ENCODE results near the gene IRAK1BP1.
A peak's percentile ranks its signal among the peaks of the same experiment; 100 is the strongest.

The IRAK1BP1 gene

GRCh38 chr6:78867370-78868040 is at the start of gene IRAK1BP1:
IRAK1BP1 (plus strand) TSS chr6:78867551; CDS start chr6:78867577, 26 bp downstream.
- Histone ChIP-seq H3K4me3 (ENCODE audit: low read depth in 1 of 2, low read length in 2 of 2) (peak within 1 kb of the TSS; percentile 99), H3K27ac (ENCODE audit: low read depth, low read length) (peak within 1 kb of the TSS; percentile 59), H3K36me3 (ENCODE audit: control insufficient read depth in 1 of 2, insufficient read depth in 2 of 2, low read length in 2 of 2) (no peaks in the 10 kb centered on the region), H3K9ac (ENCODE audit: low read depth in 1 of 2, low read length in 2 of 2) (peak within 1 kb of the TSS; percentile 64 to 90), H3K27me3 (ENCODE audit: control insufficient read depth in 1 of 2, insufficient read depth in 2 of 2, low read length in 2 of 2) (no peaks in the 10 kb centered on the region), H3K4me1 (ENCODE audit: control insufficient read depth in 1 of 2, insufficient read depth in 2 of 2, low read length in 2 of 2) (peaks cover 0 to 4% of the 10 kb centered on the region in 2 donors), H3K9me3 (ENCODE audit: control insufficient read depth in 1 of 2, low read length in 2 of 2) (no peaks in the 10 kb centered on the region)

GRCh38 chr6:78824045-78824444 is 43.3 kb upstream of the IRAK1BP1 start:
- H3K9me3 ChIP-seq (ENCODE audit: control insufficient read depth in 1 of 2, low read length in 2 of 2): no peaks in the 10 kb centered on the region
- H3K4me3 ChIP-seq (ENCODE audit: low read depth in 1 of 2, low read length in 2 of 2): no peak overlapping the region
- no peak overlapping the region for H3K9ac ChIP-seq (ENCODE audit: low read depth in 1 of 2, low read length in 2 of 2)
- no peak overlapping the region for H3K27ac ChIP-seq (ENCODE audit: low read depth, low read length)
- no peaks in the 10 kb centered on the region for H3K27me3 ChIP-seq (ENCODE audit: control insufficient read depth in 1 of 2, insufficient read depth in 2 of 2, low read length in 2 of 2)
- no peaks in the 10 kb centered on the region for H3K36me3 ChIP-seq (ENCODE audit: control insufficient read depth in 1 of 2, insufficient read depth in 2 of 2, low read length in 2 of 2)
- H3K4me1 ChIP-seq (ENCODE audit: control insufficient read depth in 1 of 2, insufficient read depth in 2 of 2, low read length in 2 of 2): no peaks in the 10 kb centered on the region

- H3K9ac ChIP-seq (ENCODE audit: low read depth in 1 of 2, low read length in 2 of 2): no peak overlapping the region
- H3K36me3 ChIP-seq (ENCODE audit: control insufficient read depth in 1 of 2, insufficient read depth in 2 of 2, low read length in 2 of 2): no peaks in the 10 kb centered on the region
- H3K4me1 ChIP-seq (ENCODE audit: control insufficient read depth in 1 of 2, insufficient read depth in 2 of 2, low read length in 2 of 2): peaks cover 9 to 18% of the 10 kb centered on the region in 2 donors
- H3K27me3 ChIP-seq (ENCODE audit: control insufficient read depth in 1 of 2, insufficient read depth in 2 of 2, low read length in 2 of 2): no peaks in the 10 kb centered on the region
- no peak overlapping the region for H3K27ac ChIP-seq (ENCODE audit: low read depth, low read length)
- no peak overlapping the region for H3K4me3 ChIP-seq (ENCODE audit: low read depth in 1 of 2, low read length in 2 of 2)
- H3K9me3 ChIP-seq (ENCODE audit: control insufficient read depth in 1 of 2, low read length in 2 of 2): no peaks in the 10 kb centered on the region
These were observed 37.9 kb upstream of the IRAK1BP1 start for GRCh38 chr6:78829407-78829806.

- Histone ChIP-seq H3K9me3 (ENCODE audit: control insufficient read depth in 1 of 2, low read length in 2 of 2) (no peaks in the 10 kb centered on the region), H3K27ac (ENCODE audit: low read depth, low read length) (no peak overlapping the region), H3K9ac (ENCODE audit: low read depth in 1 of 2, low read length in 2 of 2) (no peak overlapping the region), H3K36me3 (ENCODE audit: control insufficient read depth in 1 of 2, insufficient read depth in 2 of 2, low read length in 2 of 2) (no peaks in the 10 kb centered on the region), H3K27me3 (ENCODE audit: control insufficient read depth in 1 of 2, insufficient read depth in 2 of 2, low read length in 2 of 2) (no peaks in the 10 kb centered on the region), H3K4me3 (ENCODE audit: low read depth in 1 of 2, low read length in 2 of 2) (no peak overlapping the region), H3K4me1 (ENCODE audit: control insufficient read depth in 1 of 2, insufficient read depth in 2 of 2, low read length in 2 of 2) (peaks cover 9 to 18% of the 10 kb centered on the region in 2 donors)
These were observed 36.5 kb upstream of the IRAK1BP1 start for GRCh38 chr6:78830805-78831204.

GRCh38 chr6:78831492-78831891 is 35.9 kb upstream of the IRAK1BP1 start:
- no peaks in the 10 kb centered on the region for H3K9me3 ChIP-seq (ENCODE audit: control insufficient read depth in 1 of 2, low read length in 2 of 2)
- H3K4me1 ChIP-seq (ENCODE audit: control insufficient read depth in 1 of 2, insufficient read depth in 2 of 2, low read length in 2 of 2): peaks cover 12 to 18% of the 10 kb centered on the region in 2 donors
- no peak overlapping the region for H3K9ac ChIP-seq (ENCODE audit: low read depth in 1 of 2, low read length in 2 of 2)
- no peaks in the 10 kb centered on the region for H3K36me3 ChIP-seq (ENCODE audit: control insufficient read depth in 1 of 2, insufficient read depth in 2 of 2, low read length in 2 of 2)
- H3K4me3 ChIP-seq (ENCODE audit: low read depth in 1 of 2, low read length in 2 of 2): no peak overlapping the region
- H3K27me3 ChIP-seq (ENCODE audit: control insufficient read depth in 1 of 2, insufficient read depth in 2 of 2, low read length in 2 of 2): no peaks in the 10 kb centered on the region
- H3K27ac ChIP-seq (ENCODE audit: low read depth, low read length): no peak overlapping the region

- H3K9ac ChIP-seq (ENCODE audit: low read depth in 1 of 2, low read length in 2 of 2): no peak overlapping the region
These were observed 35.1 kb upstream of the IRAK1BP1 start for GRCh38 chr6:78832091-78832808.

GRCh38 chr6:78835817-78836216 is 31.5 kb upstream of the IRAK1BP1 start:
- H3K9me3 ChIP-seq (ENCODE audit: control insufficient read depth in 1 of 2, low read length in 2 of 2): no peaks in the 10 kb centered on the region
- H3K9ac ChIP-seq (ENCODE audit: low read depth in 1 of 2, low read length in 2 of 2): no peak overlapping the region
- no peaks in the 10 kb centered on the region for H3K27me3 ChIP-seq (ENCODE audit: control insufficient read depth in 1 of 2, insufficient read depth in 2 of 2, low read length in 2 of 2)
- H3K36me3 ChIP-seq (ENCODE audit: control insufficient read depth in 1 of 2, insufficient read depth in 2 of 2, low read length in 2 of 2): no peaks in the 10 kb centered on the region
- H3K27ac ChIP-seq (ENCODE audit: low read depth, low read length): no peak overlapping the region
- H3K4me1 ChIP-seq (ENCODE audit: control insufficient read depth in 1 of 2, insufficient read depth in 2 of 2, low read length in 2 of 2): peaks cover 7 to 16% of the 10 kb centered on the region in 2 donors
- no peak overlapping the region for H3K4me3 ChIP-seq (ENCODE audit: low read depth in 1 of 2, low read length in 2 of 2)

More at GRCh38 chr6:78832091-78832808, 35.1 kb upstream of the IRAK1BP1 start:
- Histone ChIP-seq H3K36me3 (ENCODE audit: control insufficient read depth in 1 of 2, insufficient read depth in 2 of 2, low read length in 2 of 2) (no peaks in the 10 kb centered on the region), H3K27me3 (ENCODE audit: control insufficient read depth in 1 of 2, insufficient read depth in 2 of 2, low read length in 2 of 2) (no peaks in the 10 kb centered on the region), H3K4me1 (ENCODE audit: control insufficient read depth in 1 of 2, insufficient read depth in 2 of 2, low read length in 2 of 2) (peaks cover 16 to 18% of the 10 kb centered on the region in 2 donors), H3K4me3 (ENCODE audit: low read depth in 1 of 2, low read length in 2 of 2) (no peak overlapping the region), H3K9me3 (ENCODE audit: control insufficient read depth in 1 of 2, low read length in 2 of 2) (no peaks in the 10 kb centered on the region), H3K27ac (ENCODE audit: low read depth, low read length) (no peak overlapping the region)

GRCh38 chr6:78836598-78836997 is 30.8 kb upstream of the IRAK1BP1 start:
- no peaks in the 10 kb centered on the region for H3K27me3 ChIP-seq (ENCODE audit: control insufficient read depth in 1 of 2, insufficient read depth in 2 of 2, low read length in 2 of 2)
- H3K4me1 ChIP-seq (ENCODE audit: control insufficient read depth in 1 of 2, insufficient read depth in 2 of 2, low read length in 2 of 2): peaks cover 0 to 13% of the 10 kb centered on the region in 2 donors
- H3K9ac ChIP-seq (ENCODE audit: low read depth in 1 of 2, low read length in 2 of 2): no peak overlapping the region
- no peak overlapping the region for H3K27ac ChIP-seq (ENCODE audit: low read depth, low read length)
- no peak overlapping the region for H3K4me3 ChIP-seq (ENCODE audit: low read depth in 1 of 2, low read length in 2 of 2)
- no peaks in the 10 kb centered on the region for H3K36me3 ChIP-seq (ENCODE audit: control insufficient read depth in 1 of 2, insufficient read depth in 2 of 2, low read length in 2 of 2)
- H3K9me3 ChIP-seq (ENCODE audit: control insufficient read depth in 1 of 2, low read length in 2 of 2): no peaks in the 10 kb centered on the region

- Histone ChIP-seq H3K4me1 (ENCODE audit: control insufficient read depth in 1 of 2, insufficient read depth in 2 of 2, low read length in 2 of 2) (peaks cover 0 to 7% of the 10 kb centered on the region in 2 donors), H3K36me3 (ENCODE audit: control insufficient read depth in 1 of 2, insufficient read depth in 2 of 2, low read length in 2 of 2) (no peaks in the 10 kb centered on the region), H3K4me3 (ENCODE audit: low read depth in 1 of 2, low read length in 2 of 2) (no peak overlapping the region), H3K9ac (ENCODE audit: low read depth in 1 of 2, low read length in 2 of 2) (no peak overlapping the region), H3K9me3 (ENCODE audit: control insufficient read depth in 1 of 2, low read length in 2 of 2) (no peaks in the 10 kb centered on the region), H3K27me3 (ENCODE audit: control insufficient read depth in 1 of 2, insufficient read depth in 2 of 2, low read length in 2 of 2) (no peaks in the 10 kb centered on the region), H3K27ac (ENCODE audit: low read depth, low read length) (no peak overlapping the region)
These were observed 26.2 kb upstream of the IRAK1BP1 start for GRCh38 chr6:78841111-78841510.

GRCh38 chr6:78842953-78843352 is 24.4 kb upstream of the IRAK1BP1 start:
- Histone ChIP-seq H3K36me3 (ENCODE audit: control insufficient read depth in 1 of 2, insufficient read depth in 2 of 2, low read length in 2 of 2) (no peaks in the 10 kb centered on the region), H3K4me1 (ENCODE audit: control insufficient read depth in 1 of 2, insufficient read depth in 2 of 2, low read length in 2 of 2) (no peaks in the 10 kb centered on the region), H3K27ac (ENCODE audit: low read depth, low read length) (no peak overlapping the region), H3K27me3 (ENCODE audit: control insufficient read depth in 1 of 2, insufficient read depth in 2 of 2, low read length in 2 of 2) (no peaks in the 10 kb centered on the region), H3K9me3 (ENCODE audit: control insufficient read depth in 1 of 2, low read length in 2 of 2) (no peaks in the 10 kb centered on the region), H3K9ac (ENCODE audit: low read depth in 1 of 2, low read length in 2 of 2) (no peak overlapping the region), H3K4me3 (ENCODE audit: low read depth in 1 of 2, low read length in 2 of 2) (no peak overlapping the region)

All from duodenal mucosa (tissue), 2 donors.